GM06990 (cell line): ENCODE results near the gene TIMM23.

ENCODE experiments used
- DNase-seq: peaks from one replicate; pipeline ENCODE4 v3.0.0-alpha.2; 2011; ENCODE audit not compliant: insufficient read length; ENCODE audit errors: extremely low read depth
- H3K27me3 ChIP-seq: replicated peaks from 2 replicates; pipeline ENCODE4 v1.6.0; 2011; ENCODE audit warnings: low read length; ENCODE audit not compliant: control insufficient read depth, insufficient read depth
- H3K36me3 ChIP-seq: 2 replicates; pipeline ENCODE4 v1.5.1; 2011; ENCODE audit warnings: low read length; ENCODE audit not compliant: control insufficient read depth, insufficient read depth
- H3K4me3 ChIP-seq: replicated peaks from 2 replicates; pipeline ENCODE4 v1.5.1; 2011; ENCODE audit warnings: low read depth, mild to moderate bottlenecking, control low read depth, low read length
- CTCF ChIP-seq: IDR thresholded peaks from 2 replicates; pipeline ENCODE4 v1.5.1; 2011; ENCODE audit warnings: low read length, control low read depth, mild to moderate bottlenecking, inconsistent platforms; ENCODE audit not compliant: insufficient read depth, poor library complexity, severe bottlenecking

The TIMM23 gene

GRCh38 chr10:46022978-46023702 lies 50.9 kb downstream of the TIMM23 start:
- peak overlapping the region; percentile 76 for H3K4me3 ChIP-seq
- peak; percentile 48 for TF ChIP-seq CTCF
- no peaks in the 10 kb centered on the region; the same call in none of the 2 replicates for H3K36me3 ChIP-seq
- peak; percentile 89 for DNase-seq
- no peaks in the 10 kb centered on the region for H3K27me3 ChIP-seq

GRCh38 chr10:46024948-46025347 lies 52.7 kb downstream of the TIMM23 start:
- DNase-seq: no peak
- no peak for TF ChIP-seq CTCF
- Histone ChIP-seq H3K27me3 (no peaks in the 10 kb centered on the region), H3K4me3 (no peak overlapping the region), H3K36me3 (no peaks in the 10 kb centered on the region; the same call in none of the 2 replicates)

- TF ChIP-seq CTCF: no peak
- DNase-seq: no peak
- Histone ChIP-seq H3K4me3 (no peak overlapping the region), H3K36me3 (no peaks in the 10 kb centered on the region; the same call in none of the 2 replicates), H3K27me3 (no peaks in the 10 kb centered on the region)
Measured at GRCh38 chr10:46025406-46025805, 53.1 kb downstream of the TIMM23 start.

GRCh38 chr10:46026106-46026505 lies 53.8 kb downstream of the TIMM23 start:
- H3K27me3 ChIP-seq: no peaks in the 10 kb centered on the region
- H3K4me3 ChIP-seq: no peak overlapping the region
- no peak for DNase-seq
- TF ChIP-seq CTCF: no peak
- H3K36me3 ChIP-seq: no peaks in the 10 kb centered on the region; the same call in none of the 2 replicates

GRCh38 chr10:46028584-46029460 lies 56.5 kb downstream of the TIMM23 start:
- Histone ChIP-seq H3K27me3 (no peaks in the 10 kb centered on the region), H3K36me3 (no peaks in the 10 kb centered on the region; the same call in none of the 2 replicates), H3K4me3 (peak overlapping the region; percentile 78)
- DNase-seq: peak; percentile 23
- TF ChIP-seq CTCF: peak; percentile 72
